ENCODE data around the gene CLEC4F.
"Not testable (repeated sequence)": the region's sequence is repeated elsewhere in the genome, so short reads cannot be mapped to it uniquely, and the experiment has no call there.

The CLEC4F gene

GRCh38 chr2:70826696-70827350 is 6.4 kb upstream of the CLEC4F start:
- no peak for DNase-seq

DNA sequence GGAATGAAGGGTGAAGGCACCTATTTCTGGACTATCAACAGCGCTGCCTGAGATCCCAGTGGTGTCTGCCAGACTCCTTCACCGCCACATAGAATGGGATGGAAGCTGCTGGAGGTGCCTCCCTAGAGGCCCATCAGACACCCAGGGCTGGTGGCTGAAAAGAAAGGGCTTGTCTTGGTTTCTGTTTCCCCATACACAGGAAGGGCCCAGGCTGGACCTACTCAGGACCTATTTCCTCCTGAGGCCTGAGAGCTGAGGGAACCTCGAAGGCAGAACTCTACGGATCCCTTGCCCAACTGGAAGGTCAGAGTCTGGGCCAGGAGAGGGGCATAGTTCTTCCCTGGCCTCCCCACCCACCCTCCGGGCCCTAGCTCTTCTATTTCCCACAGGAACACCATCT is 2.9 kb upstream of the CLEC4F start:
- DNase-seq: no peak

- DNase-seq: no peak
These were observed 2.4 kb upstream of the CLEC4F start for GRCh38 chr2:70822843-70823242.

DNA sequence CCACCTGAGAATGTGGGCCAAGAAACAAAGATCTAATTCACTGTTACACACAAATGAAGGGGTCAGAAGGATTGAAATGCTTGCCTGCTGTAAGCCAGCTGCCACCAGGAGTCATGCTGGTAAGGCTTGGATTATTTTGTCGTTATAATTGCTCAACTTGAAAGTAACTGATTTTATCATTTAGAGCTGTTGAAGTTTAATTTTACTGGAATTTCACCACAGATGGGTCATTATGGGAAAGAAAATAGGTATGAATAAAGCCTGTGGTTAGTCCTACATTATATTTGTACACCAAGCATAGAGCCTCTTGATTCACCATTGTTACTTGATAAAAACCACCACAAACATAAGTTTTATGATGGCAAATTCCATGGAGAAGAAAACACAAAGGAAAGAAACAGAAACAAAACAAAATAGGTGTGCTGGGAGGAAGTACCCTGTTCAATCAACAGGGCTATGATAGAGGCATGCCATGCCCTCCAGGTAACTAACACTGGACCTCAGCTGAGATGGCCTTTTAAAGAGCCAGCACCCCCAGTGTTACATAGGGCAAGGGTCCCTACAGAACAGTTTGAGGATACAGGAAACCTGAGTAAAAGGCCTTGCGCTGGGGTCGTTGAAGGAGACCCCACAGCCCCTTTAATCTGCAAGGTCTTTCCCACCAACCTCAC is 3.0 kb downstream of the CLEC4F start:
- DNase-seq: no peak

- no peak for DNase-seq
These were observed 3.7 kb downstream of the CLEC4F start for GRCh38 chr2:70816726-70817125.

DNA sequence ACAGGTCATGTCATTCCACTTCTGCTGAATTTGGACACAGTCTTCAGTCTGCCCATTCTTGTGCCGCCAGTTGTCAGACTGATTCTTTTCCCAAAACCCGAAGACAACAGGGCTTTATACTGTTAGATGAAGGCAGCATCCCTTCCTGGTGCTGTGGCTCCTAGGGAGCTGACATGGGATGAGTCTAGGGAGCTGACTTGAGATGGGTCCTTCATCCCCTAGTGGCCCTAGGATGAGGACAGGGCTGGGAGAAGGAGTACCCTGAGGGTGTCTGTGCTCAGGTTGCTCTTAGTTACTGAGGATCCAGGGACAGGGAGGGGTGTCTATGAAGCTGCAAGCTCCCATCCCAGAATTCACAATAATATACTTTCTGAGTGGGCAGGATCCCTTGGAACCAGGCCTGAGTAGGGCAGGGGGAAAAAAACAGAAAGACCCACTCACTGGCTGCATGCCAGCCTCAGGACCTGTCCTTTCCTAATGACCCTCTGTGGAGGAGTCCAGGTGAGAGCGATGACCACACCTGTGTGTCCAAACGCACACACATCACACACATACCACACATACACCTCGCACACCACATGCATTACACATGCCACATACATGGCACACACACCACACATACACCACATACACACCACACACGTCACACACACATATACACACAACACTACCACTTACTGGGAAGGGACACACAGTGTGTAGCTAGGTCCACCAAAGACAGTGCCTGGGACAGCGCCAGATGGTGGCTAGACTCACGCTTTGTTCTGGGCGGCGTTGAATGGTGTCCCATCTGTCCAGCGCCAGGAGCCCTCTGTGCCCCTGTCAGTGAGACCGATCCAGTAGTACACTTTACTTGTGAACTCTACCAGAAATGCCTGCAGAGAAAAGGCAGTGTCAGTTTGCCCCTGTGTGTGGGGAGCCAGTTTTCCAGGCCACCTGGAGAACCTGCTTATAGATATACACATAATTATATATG is 11.1 kb downstream of the CLEC4F start:
- DNase-seq: no peak

GRCh38 chr2:70807828-70808118 is 12.6 kb downstream of the CLEC4F start:
- no peak for DNase-seq

DNA sequence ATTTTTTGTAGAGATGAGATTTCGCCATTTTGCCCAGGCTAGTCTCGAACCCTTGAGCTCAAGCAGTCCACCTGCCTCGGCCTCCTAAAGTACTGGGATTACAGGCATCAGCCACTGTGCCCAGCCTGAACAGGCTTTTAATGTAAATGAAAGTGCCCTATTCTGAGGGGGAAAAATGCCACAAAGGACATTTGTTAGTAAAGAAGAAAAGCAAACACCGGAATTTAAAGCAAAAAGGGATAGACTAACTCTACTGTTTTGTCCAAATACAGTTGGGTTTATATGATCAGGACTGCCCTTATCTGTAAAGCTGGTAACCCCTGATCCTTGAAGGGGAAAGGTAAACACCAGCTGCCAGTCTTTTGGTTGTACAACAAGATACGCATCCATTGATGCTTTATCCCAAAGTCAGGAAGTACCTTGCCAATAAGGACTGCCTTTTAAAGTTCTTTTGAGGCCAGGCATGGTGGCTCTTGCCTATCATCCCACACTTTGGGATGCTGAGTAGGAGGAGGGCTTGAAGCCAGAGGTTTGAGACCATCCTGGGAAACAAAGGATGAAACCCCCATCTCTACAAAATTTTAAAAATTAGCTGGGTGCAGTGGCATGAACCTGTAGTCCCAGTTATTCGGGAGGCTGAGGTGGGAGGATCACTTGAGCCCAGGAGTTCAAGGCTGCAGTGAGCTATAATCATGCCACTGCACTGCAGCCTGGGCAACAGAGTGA is 13.1 kb downstream of the CLEC4F start:
- no peak for DNase-seq

DNA sequence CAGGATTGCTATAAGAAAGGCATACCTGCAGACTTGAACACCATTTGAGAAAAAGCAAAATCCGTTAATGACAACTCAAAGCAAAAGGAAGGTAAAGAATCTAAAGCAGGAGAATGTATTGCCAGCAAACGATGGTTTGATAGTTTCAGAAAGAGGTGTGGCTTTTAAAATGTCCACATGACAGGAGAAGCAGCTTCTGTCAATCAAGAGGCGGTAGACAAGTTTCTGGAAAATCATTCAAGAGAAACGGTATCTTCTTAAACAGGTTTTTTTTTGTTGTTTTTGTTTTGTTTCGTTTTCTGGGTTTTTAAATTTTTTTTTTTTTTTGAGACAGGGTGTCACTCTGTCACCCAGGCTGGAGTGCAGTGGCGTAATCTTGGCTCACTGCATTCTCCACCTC is 13.8 kb downstream of the CLEC4F start:
- no peak for DNase-seq

DNA sequence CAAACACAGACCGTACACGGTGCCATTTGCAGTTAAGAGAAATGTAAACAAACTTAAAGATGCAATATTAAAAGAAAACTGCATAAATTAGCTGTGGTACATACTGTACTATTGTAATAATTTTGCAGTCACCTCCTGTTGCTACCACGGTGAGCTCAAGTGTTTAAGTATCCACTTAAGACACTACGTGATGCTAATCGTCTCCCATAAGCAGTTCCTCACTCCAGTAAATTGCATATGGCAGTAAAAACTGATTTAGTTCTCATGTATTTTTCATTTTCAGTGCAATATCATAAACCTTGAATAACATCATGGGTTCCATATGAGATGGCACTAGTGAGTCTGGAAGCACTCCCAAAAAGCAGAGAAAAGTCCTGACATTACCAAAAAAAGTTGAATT is 14.4 kb downstream of the CLEC4F start:
- no peak for DNase-seq

DNA sequence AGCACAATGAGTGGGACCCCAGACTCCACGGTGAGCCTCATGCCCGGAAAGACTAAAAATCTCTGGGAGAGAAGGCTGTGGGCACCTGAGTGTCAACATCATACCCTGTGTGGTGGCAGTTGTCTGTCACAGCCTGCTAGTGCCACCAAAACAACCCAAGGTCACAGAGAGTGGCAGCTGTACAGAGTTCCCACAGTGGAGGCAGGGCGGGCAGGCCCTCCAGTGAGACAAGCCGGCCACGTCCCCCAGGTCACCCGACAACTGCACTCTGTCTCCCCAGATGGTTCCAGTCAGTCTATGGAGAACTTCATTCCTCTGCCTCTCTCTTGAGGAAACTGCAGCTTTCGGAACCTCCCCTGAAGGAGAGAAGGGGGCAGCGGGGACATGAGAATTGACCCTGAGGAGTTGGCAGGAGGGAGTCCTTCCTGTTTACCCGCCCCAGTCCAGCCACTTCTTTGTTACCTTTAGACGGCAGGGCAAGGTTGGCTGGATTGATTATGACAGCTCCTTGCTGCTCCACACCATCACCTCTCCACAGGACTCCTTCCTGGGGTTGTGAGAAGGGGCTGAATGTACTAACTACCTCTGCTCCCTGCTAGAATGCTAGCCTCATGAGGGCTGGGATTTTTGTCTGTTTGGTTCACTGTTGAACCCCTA is 18.7 kb downstream of the CLEC4F start:
- no peak for DNase-seq

- no peak for DNase-seq
These were observed 20.7 kb downstream of the CLEC4F start for GRCh38 chr2:70799706-70800105.

- DNase-seq: not testable (repeated sequence)
These were observed 22.4 kb downstream of the CLEC4F start for GRCh38 chr2:70797996-70798395.

GRCh38 chr2:70797506-70797905 is 22.9 kb downstream of the CLEC4F start:
- DNase-seq: no peak

DNA sequence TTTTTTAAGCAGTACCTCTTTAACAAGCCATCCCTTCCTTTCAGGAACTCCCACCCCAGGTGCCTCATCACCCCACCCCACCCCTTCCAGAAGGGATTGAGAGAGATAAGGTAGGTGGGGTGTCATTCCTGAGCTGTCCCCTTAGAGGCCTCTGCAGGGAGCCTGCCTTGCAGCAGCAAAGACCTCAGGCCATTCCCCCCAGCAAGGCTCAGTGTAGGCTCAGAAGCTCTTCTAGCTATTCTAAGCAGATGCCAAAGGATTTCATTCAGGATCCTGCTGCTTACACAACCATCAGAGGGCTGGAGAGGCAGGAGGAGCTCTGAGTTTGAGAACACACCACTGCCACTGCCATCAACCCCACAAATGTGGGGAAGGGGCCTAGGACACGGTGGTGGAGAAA is 24.1 kb downstream of the CLEC4F start:
- DNase-seq: no peak

- no peak for DNase-seq
These were observed 25.0 kb downstream of the CLEC4F start for GRCh38 chr2:70795164-70795995.

GRCh38 chr2:70793450-70793849 is 26.9 kb downstream of the CLEC4F start:
- DNase-seq: no peak

DNA sequence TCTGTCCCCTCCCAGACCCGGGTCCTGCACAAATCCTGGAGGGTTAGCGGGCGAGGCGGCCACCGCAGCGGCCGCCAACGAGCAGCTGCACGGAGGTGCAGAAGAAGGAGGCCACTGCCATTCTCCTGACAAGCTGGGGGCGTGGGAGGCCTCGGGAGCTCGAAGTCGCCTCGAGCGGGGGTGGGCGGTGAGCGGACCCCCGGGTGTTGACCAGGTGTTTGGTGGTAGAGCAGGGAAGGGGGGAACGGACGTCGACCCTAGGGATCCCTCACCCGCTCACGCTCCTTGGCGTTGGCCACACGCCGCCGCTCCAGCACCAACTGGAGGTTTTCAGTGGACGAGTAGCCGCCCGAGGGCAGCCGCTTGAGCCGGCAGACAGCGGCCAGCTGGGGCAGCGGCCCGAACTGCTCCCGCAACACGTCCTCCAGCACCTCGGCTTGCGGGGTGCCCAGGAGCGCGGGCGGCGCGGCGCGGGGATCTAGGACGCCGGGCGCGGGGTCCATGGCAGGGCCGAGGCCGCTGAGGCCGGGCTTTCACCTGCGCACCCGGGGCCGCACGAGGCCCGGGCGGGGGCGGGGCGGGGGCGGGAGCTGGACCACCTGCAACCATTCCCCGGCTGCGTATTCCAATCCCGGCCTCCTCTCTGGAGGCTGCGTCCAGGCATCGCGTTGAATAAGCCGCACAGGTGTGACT is 30.1 kb downstream of the CLEC4F start, which contains the start of gene FIGLA:
TSS of gene FIGLA (minus strand) at position 508 of the 693 bp plus-strand sequence. CDS start at position 503, 5 bp downstream.
- no peak for DNase-seq

- peak; percentile 20 for DNase-seq
These were observed 30.9 kb downstream of the CLEC4F start for GRCh38 chr2:70789304-70790135.

All from activated effector memory CD4-positive, alpha-beta T cell treated with Interleukin-2 at 50 U/mL for 16 hours (primary cell).